ENCODE measurements around the gene DUS1L. TPM values are rescaled to one million over a fixed set of nuclear protein-coding genes. Genes with fewer than 3 reads are reported as not detected.
"Not testable (repeated sequence)": the region's sequence is repeated elsewhere in the genome, so short reads cannot be mapped to it uniquely, and the experiment has no call there.

Gene DUS1L
- total RNA-seq, 1 donor from 2014 or later: 97.1 TPM

GRCh38 chr17:82043507-82043906 lies 22.1 kb downstream of the DUS1L start:
- no peak for TF ChIP-seq CTCF (conservative IDR thresholded peaks at IDR 0.05)
- Mint-ChIP-seq H3K27ac (no peak overlapping the region), H3K27me3 (no peaks in the 10 kb centered on the region), H3K9me3 (no peaks in the 10 kb centered on the region), H3K4me3 (no peak overlapping the region), H3K36me3 (peaks cover 5% of the 10 kb centered on the region), H3K4me1 (ENCODE audit: unreplicated experiment) (peaks cover 4% of the 10 kb centered on the region)
- DNase-seq (ENCODE audit: extremely low spot score, unreplicated experiment): no peak

- Mint-ChIP-seq H3K27ac (peak overlapping the region; percentile 35), H3K4me1 (ENCODE audit: unreplicated experiment) (peaks cover 9% of the 10 kb centered on the region), H3K36me3 (peaks cover 5% of the 10 kb centered on the region), H3K9me3 (no peaks in the 10 kb centered on the region), H3K4me3 (no peak overlapping the region), H3K27me3 (no peaks in the 10 kb centered on the region)
- no peak for DNase-seq (ENCODE audit: extremely low spot score, unreplicated experiment)
- no peak for TF ChIP-seq CTCF (conservative IDR thresholded peaks at IDR 0.05)
Observed at GRCh38 chr17:82042649-82043048, 23.0 kb downstream of the DUS1L start.

GRCh38 chr17:82041144-82041814 lies 24.3 kb downstream of the DUS1L start:
- H3K4me1 Mint-ChIP-seq (ENCODE audit: unreplicated experiment): peaks cover 10% of the 10 kb centered on the region
- no peak for DNase-seq (ENCODE audit: extremely low spot score, unreplicated experiment)
- H3K27me3 Mint-ChIP-seq: no peaks in the 10 kb centered on the region
- TF ChIP-seq CTCF (conservative IDR thresholded peaks at IDR 0.05): no peak
- H3K27ac Mint-ChIP-seq: no peak overlapping the region
- H3K36me3 Mint-ChIP-seq: no peaks in the 10 kb centered on the region
- no peak overlapping the region for H3K4me3 Mint-ChIP-seq
- no peaks in the 10 kb centered on the region for H3K9me3 Mint-ChIP-seq

GRCh38 chr17:82039695-82040299 lies 25.8 kb downstream of the DUS1L start:
- no peak overlapping the region for H3K4me3 Mint-ChIP-seq
- H3K9me3 Mint-ChIP-seq: no peaks in the 10 kb centered on the region
- no peak for DNase-seq (ENCODE audit: extremely low spot score, unreplicated experiment)
- H3K27ac Mint-ChIP-seq: no peak overlapping the region
- H3K27me3 Mint-ChIP-seq: no peaks in the 10 kb centered on the region
- H3K4me1 Mint-ChIP-seq (ENCODE audit: unreplicated experiment): peaks cover 17% of the 10 kb centered on the region
- TF ChIP-seq CTCF (conservative IDR thresholded peaks at IDR 0.05): no peak
- peaks cover 5% of the 10 kb centered on the region for H3K36me3 Mint-ChIP-seq

DNA sequence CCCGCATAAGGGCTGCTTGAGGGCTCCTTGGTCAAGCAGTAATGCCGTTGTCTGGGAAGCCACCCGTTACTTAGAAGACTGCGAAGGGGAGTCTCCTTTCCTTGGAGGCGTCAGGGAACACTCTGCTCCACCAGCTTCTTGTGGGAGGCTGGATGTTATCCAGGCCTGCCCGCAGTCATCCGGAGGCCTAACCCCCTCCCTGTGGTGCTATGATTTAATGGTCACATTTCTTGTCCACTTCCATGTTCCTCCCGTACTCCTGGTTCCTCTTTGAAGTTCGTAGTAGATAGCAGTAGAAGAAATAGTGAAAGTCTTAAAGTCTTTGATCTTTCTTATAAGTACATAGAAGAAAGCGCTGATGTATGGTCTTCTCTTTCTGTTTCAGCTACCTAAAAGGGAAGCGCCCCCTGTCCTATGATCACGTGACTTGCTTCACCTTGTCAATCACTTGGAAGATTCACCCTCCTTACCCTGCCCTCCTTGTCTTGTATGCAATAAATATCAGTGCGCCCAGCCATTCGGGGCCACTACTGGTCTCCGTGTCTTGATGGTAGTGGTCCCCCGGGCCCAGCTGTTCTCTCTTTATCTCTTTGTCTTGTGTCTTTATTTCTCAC lies 26.7 kb downstream of the DUS1L start:
- not testable (repeated sequence) for DNase-seq (ENCODE audit: extremely low spot score, unreplicated experiment); H3K27me3 Mint-ChIP-seq; H3K27ac Mint-ChIP-seq; H3K36me3 Mint-ChIP-seq; H3K9me3 Mint-ChIP-seq
- peak overlapping the region; percentile 26 for H3K4me3 Mint-ChIP-seq
- H3K4me1 Mint-ChIP-seq (ENCODE audit: unreplicated experiment): peaks cover 17% of the 10 kb centered on the region

DNA sequence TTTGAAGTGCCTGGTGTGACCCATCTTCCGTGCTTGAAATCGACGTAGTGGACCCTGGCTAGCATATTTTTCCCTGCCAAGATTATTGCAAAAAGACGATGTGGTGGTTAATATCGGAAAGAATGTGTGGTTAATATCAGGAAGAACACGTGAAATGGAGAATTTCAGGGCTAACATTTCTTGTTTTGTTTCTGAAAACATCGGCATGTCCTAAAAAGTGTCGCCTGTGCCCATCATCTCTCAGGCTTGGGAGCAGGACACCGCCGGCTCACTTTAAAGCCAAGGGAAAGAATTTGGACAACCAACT lies 27.8 kb downstream of the DUS1L start:
- H3K27me3 Mint-ChIP-seq: no peaks in the 10 kb centered on the region
- H3K36me3 Mint-ChIP-seq: peaks cover 5% of the 10 kb centered on the region
- H3K4me3 Mint-ChIP-seq: peak overlapping the region; percentile 84
- DNase-seq (ENCODE audit: extremely low spot score, unreplicated experiment): no peak
- TF ChIP-seq CTCF (conservative IDR thresholded peaks at IDR 0.05): no peak
- peak overlapping the region; percentile 87 for H3K27ac Mint-ChIP-seq
- peaks cover 19% of the 10 kb centered on the region for H3K4me1 Mint-ChIP-seq (ENCODE audit: unreplicated experiment)
- H3K9me3 Mint-ChIP-seq: no peaks in the 10 kb centered on the region

All from type B pancreatic cell (in vitro differentiated cells).